Renal pelvis (tissue), 4 donors: Measurements from ENCODE around the gene FOCAD. TPM values are rescaled to one million over a fixed set of nuclear protein-coding genes. Genes with fewer than 3 reads are reported as not detected.
"Not testable (repeated sequence)": the region's sequence is repeated elsewhere in the genome, so short reads cannot be mapped to it uniquely, and the experiment has no call there.

ENCODE experiments used
- DNase-seq: peaks from one replicate; pipeline ENCODE4 v3.0.0-alpha.2; 2013
- polyA plus RNA-seq, 3 donors: library from polyadenylated mRNA; unstranded; fragments of 120-200 nt; gene quantifications; one replicate each; pipeline ENCODE4 v1.2.1, GENCODE V29; 2013; ENCODE audit not compliant: insufficient read length in 3 of 3

Gene FOCAD
- polyA plus RNA-seq, 3 donors: 28.2 to 35.1 (median 30.3) TPM

GRCh38 chr9:20673537-20673936 lies 10.5 kb upstream of the FOCAD start:
- not testable (repeated sequence) for DNase-seq

GRCh38 chr9:20681467-20681866 lies 2.6 kb upstream of the FOCAD start:
- no peak for DNase-seq

DNA sequence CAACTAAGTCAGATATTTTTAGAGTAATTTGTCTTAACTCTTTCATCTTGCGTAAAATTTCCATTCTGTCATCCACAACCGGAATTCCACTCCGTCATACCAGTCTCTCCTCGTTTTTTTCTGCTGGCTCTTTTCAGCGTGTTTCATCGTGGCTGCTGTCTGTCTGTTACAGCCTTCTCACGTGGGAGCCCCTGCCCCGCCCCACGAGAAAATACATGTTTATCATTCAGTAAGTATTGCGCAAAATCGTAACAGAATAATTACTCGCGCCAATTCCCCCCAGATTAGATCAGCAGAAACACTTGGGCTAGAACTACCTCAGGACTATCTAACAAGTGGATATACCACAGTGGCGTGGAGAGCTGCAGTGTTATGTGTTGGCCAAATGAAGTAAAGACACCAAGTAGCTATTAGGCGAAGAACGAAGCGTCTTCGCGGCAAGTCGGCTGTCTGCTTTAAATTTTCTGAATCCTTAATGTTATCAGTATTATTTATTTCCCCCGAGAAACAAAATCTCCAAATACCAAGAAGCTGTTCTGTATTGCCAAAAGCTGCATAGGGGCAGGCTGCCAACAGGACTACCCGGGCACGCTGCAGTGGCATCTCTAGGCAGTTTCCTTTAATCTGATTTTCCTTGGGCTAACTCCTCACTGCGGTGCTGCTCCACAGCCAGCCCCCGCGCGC lies 566 bp upstream of the FOCAD start:
- DNase-seq: no peak

GRCh38 chr9:20684875-20685696 lies 1.0 kb downstream of the FOCAD start:
- no peak for DNase-seq

DNA sequence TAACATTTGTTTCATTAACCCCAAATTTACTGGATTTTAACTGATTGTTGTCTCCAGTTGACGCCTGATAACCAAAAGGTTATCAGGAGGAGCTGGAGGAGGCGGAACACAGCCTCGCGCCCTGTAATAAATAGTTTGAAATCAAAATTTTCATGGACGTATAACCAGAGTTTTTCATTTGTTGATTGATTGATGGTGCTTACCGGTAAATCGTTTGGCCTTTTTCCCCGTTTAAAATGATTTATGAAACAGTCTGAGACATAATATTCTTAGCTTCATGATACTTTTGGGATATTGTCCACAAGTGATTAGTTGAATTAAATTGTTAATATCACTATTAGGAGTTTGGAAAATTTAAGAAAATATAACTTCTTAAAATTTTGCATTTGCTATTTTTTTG lies 1.7 kb downstream of the FOCAD start:
- no peak for DNase-seq

DNA sequence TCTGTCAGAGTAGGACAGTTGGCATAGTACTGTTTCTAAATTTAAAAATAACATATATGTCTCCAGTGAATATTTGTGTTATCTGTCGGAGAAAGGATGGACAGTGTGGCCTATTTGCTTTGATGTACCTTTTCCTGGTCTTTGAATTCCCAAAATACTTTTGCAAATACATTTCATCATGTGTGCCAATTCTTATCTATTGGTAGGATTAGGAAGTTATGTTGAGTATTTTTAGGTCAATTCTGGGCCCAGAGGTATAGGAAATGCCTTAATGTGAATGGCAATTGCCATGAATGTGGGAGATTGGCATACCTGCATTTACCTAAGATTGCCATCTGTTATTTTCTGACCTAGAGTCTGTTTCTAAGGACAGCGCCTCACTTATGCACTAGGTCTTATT lies 5.8 kb downstream of the FOCAD start:
- DNase-seq: no peak

DNA sequence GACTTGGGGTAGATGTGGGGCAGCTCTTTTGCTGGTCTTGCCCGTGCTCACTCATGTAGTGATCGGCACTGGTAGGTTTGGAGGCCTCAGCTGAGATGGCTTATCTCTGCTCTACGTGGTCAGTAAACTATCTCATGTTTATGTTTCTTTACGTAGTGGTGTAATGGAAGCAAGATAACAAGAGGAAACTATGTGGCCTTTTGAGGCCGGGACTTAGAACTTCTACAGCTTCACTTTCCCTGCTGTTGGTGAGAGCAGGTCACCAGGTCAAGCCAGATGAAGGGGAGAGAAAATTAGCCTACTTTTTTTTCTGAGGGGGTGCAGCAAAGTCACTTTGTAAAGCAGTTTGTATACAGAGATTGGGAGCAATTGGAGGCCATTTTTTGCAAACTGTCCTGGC lies 8.5 kb downstream of the FOCAD start:
- DNase-seq: no peak

GRCh38 chr9:20693068-20693467 lies 9.0 kb downstream of the FOCAD start:
- no peak for DNase-seq

DNA sequence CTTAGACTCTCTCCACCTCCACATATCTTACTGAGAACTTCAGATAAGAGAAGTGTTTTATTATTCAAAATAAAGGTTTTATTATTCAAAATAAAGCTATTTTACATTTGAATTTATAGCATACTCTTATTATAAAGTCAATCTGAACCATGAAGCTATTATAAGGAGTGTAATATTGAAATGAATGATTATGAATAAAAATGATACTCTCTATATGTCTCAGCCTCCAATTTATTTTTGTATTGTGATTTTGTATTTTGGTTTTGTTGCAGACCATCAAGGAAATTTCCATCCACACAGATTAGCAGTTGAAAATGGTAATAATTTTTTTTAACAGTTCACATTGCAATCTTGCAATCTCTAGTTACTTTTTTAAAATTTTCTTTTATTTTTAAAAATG lies 10.2 kb downstream of the FOCAD start:
- no peak for DNase-seq

DNA sequence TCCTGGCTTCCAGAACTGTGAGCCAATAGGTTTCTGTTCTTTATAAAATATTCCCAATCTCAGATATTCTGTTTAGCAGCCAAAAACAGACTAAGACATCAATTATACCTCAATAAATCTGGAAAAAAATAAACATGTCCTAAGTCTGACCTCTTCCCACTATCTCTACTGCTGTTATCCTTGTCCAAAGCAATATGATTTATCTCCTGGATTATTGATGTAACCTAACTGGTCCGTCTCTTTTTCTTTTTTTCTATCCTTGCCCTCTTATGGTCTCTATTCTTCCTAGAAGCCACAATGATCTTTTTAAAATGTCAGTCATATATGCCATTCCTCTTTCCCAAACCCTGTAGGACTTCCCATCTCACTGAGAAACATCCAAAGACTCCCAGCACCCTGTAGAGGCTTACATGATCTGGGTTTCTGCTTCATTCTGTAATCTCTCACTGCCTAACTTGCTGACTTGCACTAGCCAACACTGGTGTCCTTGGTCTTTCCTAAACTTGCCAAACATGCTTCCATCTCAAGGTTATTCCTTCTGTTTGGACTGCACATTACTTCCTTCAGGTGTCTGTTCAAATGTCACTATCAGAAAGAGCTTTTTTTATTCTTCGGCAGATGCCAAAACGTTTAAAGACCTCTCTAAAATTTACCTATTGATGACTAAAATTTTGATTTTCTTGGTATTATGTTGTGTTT lies 13.1 kb downstream of the FOCAD start:
- no peak for DNase-seq

DNA sequence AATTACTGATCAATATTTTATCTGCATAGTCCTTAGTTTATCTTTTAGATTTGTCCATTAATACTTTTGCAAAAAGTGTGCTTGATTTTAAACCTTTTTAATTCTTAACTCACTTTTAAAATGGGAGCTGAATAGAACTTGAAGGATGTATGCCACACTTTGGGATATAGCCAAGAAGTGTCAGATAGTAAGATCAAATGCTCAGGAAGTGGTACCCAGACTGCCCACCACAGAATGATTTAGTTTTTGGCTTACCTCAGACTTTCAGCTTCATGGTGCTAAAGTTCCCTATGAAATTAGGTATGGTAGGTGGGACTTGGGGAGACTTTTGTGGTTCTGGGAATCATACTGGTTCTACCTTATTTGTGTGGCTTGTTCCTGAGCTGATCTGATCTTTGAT lies 14.7 kb downstream of the FOCAD start:
- DNase-seq: no peak

DNA sequence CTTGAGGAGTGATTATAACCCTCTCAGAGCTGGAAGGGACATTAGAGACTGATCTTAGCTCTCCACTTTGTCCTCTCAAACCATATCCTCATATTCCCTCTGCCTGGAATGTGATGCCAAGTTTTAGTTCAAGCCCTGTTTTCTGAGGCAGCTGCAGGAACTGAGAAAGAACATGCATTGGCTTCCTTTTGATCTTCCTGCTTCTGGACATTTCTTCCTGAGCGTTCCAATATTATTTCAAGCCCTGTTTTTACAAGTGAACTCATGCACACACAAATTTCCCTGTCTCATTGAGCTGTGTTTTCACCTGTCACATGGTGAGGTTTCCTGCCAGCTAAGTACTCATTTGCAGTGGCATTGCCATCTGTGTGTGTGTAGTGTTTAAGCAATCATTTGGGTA lies 17.0 kb downstream of the FOCAD start:
- no peak for DNase-seq

DNA sequence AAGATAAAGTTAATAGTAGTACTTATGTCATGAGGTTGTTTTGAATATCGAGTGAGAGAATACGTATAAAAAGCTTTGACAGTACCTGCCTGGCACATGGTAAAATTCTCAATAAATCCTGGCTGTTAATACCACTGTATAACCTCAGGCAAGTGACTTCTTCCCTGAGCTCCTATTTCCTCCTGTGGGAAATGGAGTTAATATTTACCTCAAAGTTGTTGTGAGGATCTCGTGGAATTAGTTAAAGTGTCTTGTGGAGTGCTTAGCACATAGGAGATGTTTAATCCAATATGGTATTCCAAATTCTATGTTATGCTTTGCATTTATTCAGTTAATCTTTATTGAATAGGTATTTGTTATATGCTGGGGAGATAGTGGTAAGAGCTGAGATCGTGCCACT lies 18.5 kb downstream of the FOCAD start:
- DNase-seq: no peak

- no peak for DNase-seq
Observed at GRCh38 chr9:20703146-20703545, 19.1 kb downstream of the FOCAD start.

- no peak for DNase-seq
Observed at GRCh38 chr9:20707708-20708107, 23.6 kb downstream of the FOCAD start.

- no peak for DNase-seq
Observed at GRCh38 chr9:20713172-20713571, 29.1 kb downstream of the FOCAD start.

GRCh38 chr9:20714442-20715415 lies 30.7 kb downstream of the FOCAD start:
- no peak for DNase-seq

DNA sequence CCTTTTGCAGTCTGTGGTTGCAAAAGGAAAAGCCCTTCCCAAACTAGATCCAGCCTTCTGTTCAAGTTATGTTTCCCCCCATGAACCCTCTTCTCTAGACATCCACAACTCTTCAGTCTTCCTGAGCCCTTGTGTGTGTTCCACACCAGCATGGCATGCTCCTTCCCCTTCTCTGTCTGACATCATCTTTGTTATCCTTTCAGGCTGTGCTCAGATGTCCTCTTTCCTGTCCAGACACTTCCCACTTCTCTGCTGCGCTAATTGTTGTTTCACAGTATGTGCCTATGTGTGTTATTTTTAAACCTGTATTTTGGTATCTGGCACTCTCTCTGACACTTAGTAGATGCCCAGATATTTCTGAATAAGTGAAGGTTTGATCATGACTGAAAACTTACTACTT lies 38.2 kb downstream of the FOCAD start:
- DNase-seq: no peak

DNA sequence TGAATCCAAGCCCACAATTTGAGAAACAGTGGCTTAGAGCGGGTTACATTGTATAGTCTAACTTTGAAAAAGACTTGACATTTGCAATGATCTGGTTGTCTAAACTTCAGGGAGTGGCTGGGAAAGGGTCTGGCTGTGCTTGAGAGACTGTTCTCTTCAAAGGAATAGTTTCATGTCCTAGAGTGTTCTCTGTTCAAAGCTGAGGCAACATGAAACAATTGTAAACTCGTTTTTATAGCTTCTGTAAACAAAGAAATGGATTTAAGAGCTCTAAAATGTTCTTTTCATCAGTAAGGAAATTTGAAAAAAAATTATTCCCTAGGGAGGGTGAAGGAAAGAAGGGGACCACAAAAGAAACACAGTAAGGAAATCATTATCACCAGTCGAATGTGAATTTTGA lies 41.6 kb downstream of the FOCAD start:
- DNase-seq: no peak

DNA sequence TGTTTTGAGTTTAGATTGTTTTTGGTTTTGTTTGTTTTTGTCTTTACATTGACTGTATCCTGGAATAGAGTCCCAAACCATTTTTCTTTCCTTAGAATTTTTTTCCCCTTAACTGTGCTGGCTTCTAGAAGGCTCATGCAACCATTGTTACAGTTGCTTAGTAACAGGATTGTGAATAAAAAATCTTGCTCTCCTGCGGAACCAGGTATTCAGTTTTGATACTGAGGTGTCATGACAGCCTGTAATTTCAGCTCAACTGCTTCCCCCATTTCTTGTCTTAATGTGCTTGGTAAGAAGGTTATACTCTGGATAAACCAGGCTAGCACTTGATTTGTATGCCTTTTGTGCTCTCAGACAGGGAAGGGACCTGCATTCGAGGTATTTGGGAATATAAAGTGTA lies 42.1 kb downstream of the FOCAD start:
- no peak for DNase-seq

GRCh38 chr9:20728493-20729220 lies 44.6 kb downstream of the FOCAD start:
- no peak for DNase-seq
